Neural cell (in vitro differentiated cells): Measurements from ENCODE around the gene AGBL4. TPM values are rescaled to one million over a fixed set of nuclear protein-coding genes. Genes with fewer than 3 reads are reported as not detected.

Experiments
- H2AFZ ChIP-seq: fragments of 200-600, 300-800 bp; sonication (generic), shearing (Covaris generic); 2 replicates; pipeline ENCODE4 v1.6.0; 2014; ENCODE audit warnings: low read depth, mild to moderate bottlenecking, antibody characterized with exemption, low read length, moderate library complexity
- H3F3A ChIP-seq: fragments of 200-600 bp; shearing (Covaris generic); 2 replicates; pipeline ENCODE4 v1.6.1; 2016; ENCODE audit warnings: mild to moderate bottlenecking, moderate library complexity, mixed read lengths, antibody characterized with exemption, low read length; ENCODE audit not compliant: insufficient read depth, poor library complexity, severe bottlenecking
- H3K27ac ChIP-seq: fragments of 200-600, 300-800 bp; sonication (generic), shearing (Covaris generic); 2 replicates; pipeline ENCODE4 v1.5.1; 2014; ENCODE audit warnings: mild to moderate bottlenecking, low read length, moderate library complexity
- H3K27me3 ChIP-seq: fragments of 300-800, 200-600 bp; sonication (generic), shearing (Covaris generic); 2 replicates; pipeline ENCODE4 v1.6.0; 2014; ENCODE audit warnings: mild to moderate bottlenecking, low read depth, low read length, moderate library complexity; ENCODE audit not compliant: insufficient read depth
- H3K36me3 ChIP-seq: fragments of 300-800, 200-600 bp; sonication (generic), shearing (Covaris generic); 2 replicates; pipeline ENCODE4 v1.5.1; 2014; ENCODE audit warnings: mild to moderate bottlenecking, antibody characterized with exemption, low read length, moderate library complexity; ENCODE audit not compliant: insufficient read depth
- H3K4me2 ChIP-seq: fragments of 300-800, 200-600 bp; sonication (generic), shearing (Covaris generic); 2 replicates; pipeline ENCODE4 v1.6.0; 2014; ENCODE audit warnings: mild to moderate bottlenecking, low read length
- H3K4me3 ChIP-seq: fragments of 300-800, 200-600 bp; sonication (generic), shearing (Covaris generic); 2 replicates; pipeline ENCODE4 v1.5.1; 2014; ENCODE audit warnings: mild to moderate bottlenecking, low read length, moderate library complexity
- H3K79me2 ChIP-seq: fragments of 200-600 bp; shearing (Covaris generic); replicated peaks from 2 replicates; pipeline ENCODE4 v1.6.0; 2014; ENCODE audit warnings: mild to moderate bottlenecking, low read length, moderate library complexity; ENCODE audit not compliant: insufficient read depth
- H3K9ac ChIP-seq: fragments of 300-800, 200-600 bp; sonication (generic), shearing (Covaris generic); 2 replicates; pipeline ENCODE4 v1.6.1; 2016; ENCODE audit warnings: mild to moderate bottlenecking, low read length, mixed read lengths
- H3K9me2 ChIP-seq: fragments of 200-600 bp; shearing (Covaris generic); 2 replicates; pipeline ENCODE4 v1.6.1; 2016; ENCODE audit warnings: mild to moderate bottlenecking, low read length, mixed read lengths; ENCODE audit not compliant: insufficient read depth
- H3K9me3 ChIP-seq: fragments of 200-600, 300-800 bp; sonication (generic), shearing (Covaris generic); 2 replicates; pipeline ENCODE4 v1.6.1; 2016; ENCODE audit warnings: mild to moderate bottlenecking, mixed run types, low read length, moderate library complexity, mixed read lengths
- H4K20me1 ChIP-seq: fragments of 200-600 bp; shearing (Covaris generic); 2 replicates; pipeline ENCODE4 v1.6.1; 2016; ENCODE audit warnings: mild to moderate bottlenecking, mixed run types; ENCODE audit not compliant: insufficient read depth
- CTCF ChIP-seq: fragments of 450-650 bp; IDR thresholded peaks from 2 replicates; pipeline ENCODE4 v1.5.1; 2014; ENCODE audit warnings: antibody characterized with exemption, mild to moderate bottlenecking, moderate library complexity; ENCODE audit not compliant: poor library complexity, severe bottlenecking
- EP300 ChIP-seq: fragments of 450-650 bp; conservative IDR thresholded peaks from 2 replicates; pipeline ENCODE4 v1.6.1; 2014; ENCODE audit warnings: antibody characterized with exemption, mild to moderate bottlenecking, moderate library complexity; ENCODE audit not compliant: poor library complexity, severe bottlenecking
- EZH2 ChIP-seq: fragments of 200-600, 300-800 bp; shearing (Covaris generic), sonication (generic); IDR thresholded peaks from 2 replicates; pipeline ENCODE4 v1.6.1; 2014; ENCODE audit warnings: antibody characterized with exemption, low read length, borderline replicate concordance, mild to moderate bottlenecking; ENCODE audit not compliant: insufficient read depth, poor library complexity, severe bottlenecking
- MXI1 ChIP-seq: fragments of 450-650 bp; conservative IDR thresholded peaks from 2 replicates; pipeline ENCODE4 v1.6.1; 2014; ENCODE audit warnings: antibody characterized with exemption, mild to moderate bottlenecking; ENCODE audit not compliant: poor library complexity, severe bottlenecking
- POLR2AphosphoS5 ChIP-seq: IDR thresholded peaks from 2 replicates; pipeline ENCODE4 v1.6.1; 2012
- RAD21 ChIP-seq: fragments of 450-650 bp; conservative IDR thresholded peaks from 2 replicates; pipeline ENCODE4 v1.6.1; 2014; ENCODE audit warnings: antibody characterized with exemption, mild to moderate bottlenecking, moderate library complexity
- REST ChIP-seq: IDR thresholded peaks from 2 replicates; pipeline ENCODE4 v1.6.1; 2012; ENCODE audit warnings: borderline replicate concordance
- SMC3 ChIP-seq: fragments of 450-650 bp; conservative IDR thresholded peaks from 2 replicates; pipeline ENCODE4 v1.6.1; 2014; ENCODE audit warnings: antibody characterized with exemption, mild to moderate bottlenecking, moderate library complexity; ENCODE audit not compliant: poor library complexity
- TAF1 ChIP-seq: IDR thresholded peaks from 2 replicates; pipeline ENCODE4 v1.6.1; 2012; ENCODE audit warnings: low read depth
- polyA plus RNA-seq: library from polyadenylated mRNA; depleted of rRNA; stranded (reverse); fragments of >200 nt; gene quantifications from 2 replicates; pipeline ENCODE4 v1.2.3, GENCODE V29; 2014

The AGBL4 gene
- polyA plus RNA-seq, 1 donor from 2014 or later = 1.3 TPM

- no peaks in the 10 kb centered on the region for H3K9me3 ChIP-seq
- H3K9ac ChIP-seq = no peak overlapping the region
- H3K4me2 ChIP-seq = no peak overlapping the region
- H4K20me1 ChIP-seq = no peaks in the 10 kb centered on the region
- H3K27ac ChIP-seq = no peak overlapping the region
- no peak overlapping the region for H3K4me3 ChIP-seq
- no peaks in the 10 kb centered on the region for H3K79me2 ChIP-seq
- TF ChIP-seq CTCF (no peak), EP300 (no peak), EZH2 (no peak), POLR2AphosphoS5 (no peak)
- H2AFZ ChIP-seq = no peak overlapping the region
- H3K36me3 ChIP-seq = no peaks in the 10 kb centered on the region
- no peaks in the 10 kb centered on the region for H3F3A ChIP-seq
- no peaks in the 10 kb centered on the region for H3K9me2 ChIP-seq
- no peaks in the 10 kb centered on the region for H3K27me3 ChIP-seq
These were observed 1465.4 kb downstream of the AGBL4 start for GRCh38 chr1:48558366-48558765.

- Histone ChIP-seq H3K9me3 (no peaks in the 10 kb centered on the region), H2AFZ (no peak overlapping the region), H3K36me3 (no peaks in the 10 kb centered on the region), H3K79me2 (no peaks in the 10 kb centered on the region), H3K9me2 (no peaks in the 10 kb centered on the region), H3K9ac (no peak overlapping the region), H4K20me1 (no peaks in the 10 kb centered on the region), H3F3A (no peaks in the 10 kb centered on the region), H3K27ac (no peak overlapping the region), H3K4me2 (no peak overlapping the region), H3K4me3 (no peak overlapping the region), H3K27me3 (no peaks in the 10 kb centered on the region)
- TF ChIP-seq SMC3 (no peak), EZH2 (no peak), TAF1 (no peak), RAD21 (no peak), EP300 (no peak), REST (no peak), CTCF (no peak), MXI1 (no peak), POLR2AphosphoS5 (no peak)
These were observed 1467.4 kb downstream of the AGBL4 start for GRCh38 chr1:48556186-48556850.
